B cell (primary cell): ENCODE data around the gene DNAH11. TPM values are rescaled to one million over a fixed set of nuclear protein-coding genes. Genes with fewer than 3 reads are reported as not detected.

Experiments used
- ATAC-seq: fragments of 200-7000 bp; cut with Tn5 transposase; one replicate; pipeline ENCODE4 v1.10.0; 2021; ENCODE audit warnings: low read depth, mild to moderate bottlenecking, moderate number of reproducible peaks, moderate library complexity
- CTCF ChIA-PET: fragments of 350-600 bp; sonication (Branson Sonifier 250); formaldehyde crosslinking; loops from one replicate; lab custom pipeline; 2021; ENCODE audit warnings: antibody characterized with exemption, inconsistent platforms; lab: Charles Lee
- POLR2A ChIA-PET: fragments of 350-600 bp; sonication (Branson Sonifier 250); formaldehyde crosslinking; loops from one replicate; lab custom pipeline; 2021; ENCODE audit warnings: antibody characterized with exemption; lab: Charles Lee
- DNase-seq: peaks from one replicate; pipeline ENCODE4 v3.0.0; 2013
- H2AFZ ChIP-seq: 2 replicates; pipeline ENCODE4 v1.6.1; 2012; ENCODE audit warnings: mild to moderate bottlenecking, low read depth, low read length; ENCODE audit not compliant: insufficient read depth, poor library complexity, severe bottlenecking
- H3K27ac ChIP-seq, 2 donors: 1 replicate in 1 of 2; 2 replicates in 1 of 2; pipeline ENCODE4 v1.5.1; 2012 to 2013; ENCODE audit warnings: low read length in 2 of 2, mild to moderate bottlenecking in 2 of 2, moderate library complexity in 1 of 2
- H3K27me3 ChIP-seq, 4 experiments: fragments of 200-600 bp in 1 of 4; sonication (generic) in 1 of 4; replicated peaks in 1 of 4; 1 replicate in 2 of 4; 2 replicates in 2 of 4; pipeline versions ENCODE4 v1.6.1 to v1.7.0; 2013 to 2016; ENCODE audit warnings: low read length in 3 of 4, mild to moderate bottlenecking in 2 of 4, mixed read lengths in 1 of 4, moderate library complexity in 1 of 4; ENCODE audit not compliant: insufficient read depth in 4 of 4, control insufficient read depth in 3 of 4; ENCODE audit errors: control extremely low read depth in 1 of 4
- H3K36me3 ChIP-seq, 2 experiments: replicated peaks in 1 of 2; 1 replicate in 1 of 2; 2 replicates in 1 of 2; pipeline versions ENCODE4 v1.6.1 to v1.7.1; 2013; ENCODE audit warnings: low read length in 1 of 2; ENCODE audit not compliant: insufficient read depth in 2 of 2, control insufficient read depth in 1 of 2; ENCODE audit errors: control extremely low read depth in 1 of 2, extremely low read depth in 1 of 2
- H3K4me1 ChIP-seq, 2 donors: fragments of 200-600 bp in 1 of 2; sonication (generic) in 1 of 2; 1 replicate in 1 of 2; 2 replicates in 1 of 2; pipeline versions ENCODE4 v1.5.1 to v1.6.1; 2013 to 2017; ENCODE audit warnings: low read length in 2 of 2; ENCODE audit not compliant: control insufficient read depth in 2 of 2, insufficient read depth in 2 of 2
- H3K4me2 ChIP-seq: replicated peaks from 2 replicates; pipeline ENCODE3; 2012; ENCODE audit warnings: mild to moderate bottlenecking, low read depth, low read length; ENCODE audit not compliant: poor library complexity, severe bottlenecking
- H3K4me3 ChIP-seq, 5 experiments: fragments of 200-600 bp in 1 of 5; sonication (generic) in 1 of 5; 1 replicate in 3 of 5; 2 replicates in 2 of 5; pipeline versions ENCODE4 v1.5.1 to v1.7.0; 2011 to 2016; ENCODE audit warnings: low read length in 4 of 5, mild to moderate bottlenecking in 4 of 5, low read depth in 2 of 5, control low read depth in 1 of 5, moderate library complexity in 1 of 5; ENCODE audit not compliant: insufficient read depth in 1 of 5; ENCODE audit errors: control extremely low read depth in 1 of 5, extremely low read depth in 1 of 5
- H3K79me2 ChIP-seq: fragments of 200-600 bp; sonication (generic); one replicate; pipeline ENCODE4 v1.6.0; 2016; ENCODE audit warnings: low read length; ENCODE audit not compliant: control insufficient read depth, insufficient read depth
- H3K9ac ChIP-seq: fragments of 200-600 bp; sonication (generic); 2 replicates; pipeline ENCODE4 v1.6.1; 2017; ENCODE audit warnings: mild to moderate bottlenecking, low read length, moderate library complexity
- H3K9me3 ChIP-seq, 3 donors: one replicate each; pipeline versions ENCODE4 v1.6.1 to v1.7.1; 2013; ENCODE audit warnings: low read length in 2 of 3; ENCODE audit not compliant: control insufficient read depth in 2 of 3, insufficient read depth in 1 of 3; ENCODE audit errors: control extremely low read depth in 1 of 3
- H4K20me1 ChIP-seq: 2 replicates; pipeline ENCODE4 v1.6.0; 2012; ENCODE audit warnings: mild to moderate bottlenecking, low read length; ENCODE audit not compliant: insufficient read depth, control insufficient read depth, poor library complexity, severe bottlenecking
- H3K27ac Mint-ChIP-seq: one replicate; pipeline ENCODE4 v1.8.0; 2021; ENCODE audit warnings: mixed read lengths
- H3K27me3 Mint-ChIP-seq: one replicate; pipeline ENCODE4 v1.8.0; 2021; ENCODE audit warnings: mixed read lengths
- H3K4me1 Mint-ChIP-seq: one replicate; pipeline ENCODE4 v1.8.0; 2021; ENCODE audit warnings: mixed read lengths
- H3K4me3 Mint-ChIP-seq: one replicate; pipeline ENCODE4 v1.8.0; 2021; ENCODE audit warnings: mixed read lengths
- H3K9me3 Mint-ChIP-seq: one replicate; pipeline ENCODE4 v1.8.0; 2022; ENCODE audit warnings: mixed read lengths; ENCODE audit not compliant: insufficient read depth
- EZH2 ChIP-seq: IDR thresholded peaks from 2 replicates; pipeline ENCODE4 v1.6.1; 2012; ENCODE audit warnings: borderline replicate concordance, low read depth, mild to moderate bottlenecking, moderate library complexity, low read length; ENCODE audit not compliant: insufficient read depth, poor library complexity, severe bottlenecking
- WGBS: methylation state at CpG from one replicate; pipeline ENCODE4 v1.1.5; 2013; ENCODE audit warnings: missing lambda C conversion rate; ENCODE audit not compliant: insufficient coverage; 5-methylcytosine and 5-hydroxymethylcytosine counted together
- intact Hi-C: fragments of 100-400 bp; cut with micrococcal nuclease; formaldehyde crosslinking; loops from one replicate; pipeline ENCODE4 v1.10.0; 2022
- polyA plus RNA-seq: library from polyadenylated mRNA; depleted of rRNA; stranded (reverse); fragments of >200 nt; gene quantifications from 2 replicates; pipeline ENCODE4 v1.2.3, GENCODE V29; 2012
- total RNA-seq, 2 donors: library from RNA; stranded (reverse); fragments of 120-200 nt in 1 of 2; gene quantifications; 1 replicate in 1 of 2; 2 replicates in 1 of 2; pipeline versions ENCODE4 v1.2.3 to v1.2.4, GENCODE V29; 2013 to 2022
- TF ChIP-seq, protein P1 (sequence below): fragments of 200-600 bp; IDR thresholded peaks from one replicate; pipeline ENCODE4 v1.8.0; 2022; ENCODE audit warnings: antibody characterized with exemption, mild to moderate bottlenecking

The DNAH11 gene
- total and polyA plus RNA-seq, 2 donors (not counting 1 experiment from before 2014, with no cell fraction given): not detected

DNA sequence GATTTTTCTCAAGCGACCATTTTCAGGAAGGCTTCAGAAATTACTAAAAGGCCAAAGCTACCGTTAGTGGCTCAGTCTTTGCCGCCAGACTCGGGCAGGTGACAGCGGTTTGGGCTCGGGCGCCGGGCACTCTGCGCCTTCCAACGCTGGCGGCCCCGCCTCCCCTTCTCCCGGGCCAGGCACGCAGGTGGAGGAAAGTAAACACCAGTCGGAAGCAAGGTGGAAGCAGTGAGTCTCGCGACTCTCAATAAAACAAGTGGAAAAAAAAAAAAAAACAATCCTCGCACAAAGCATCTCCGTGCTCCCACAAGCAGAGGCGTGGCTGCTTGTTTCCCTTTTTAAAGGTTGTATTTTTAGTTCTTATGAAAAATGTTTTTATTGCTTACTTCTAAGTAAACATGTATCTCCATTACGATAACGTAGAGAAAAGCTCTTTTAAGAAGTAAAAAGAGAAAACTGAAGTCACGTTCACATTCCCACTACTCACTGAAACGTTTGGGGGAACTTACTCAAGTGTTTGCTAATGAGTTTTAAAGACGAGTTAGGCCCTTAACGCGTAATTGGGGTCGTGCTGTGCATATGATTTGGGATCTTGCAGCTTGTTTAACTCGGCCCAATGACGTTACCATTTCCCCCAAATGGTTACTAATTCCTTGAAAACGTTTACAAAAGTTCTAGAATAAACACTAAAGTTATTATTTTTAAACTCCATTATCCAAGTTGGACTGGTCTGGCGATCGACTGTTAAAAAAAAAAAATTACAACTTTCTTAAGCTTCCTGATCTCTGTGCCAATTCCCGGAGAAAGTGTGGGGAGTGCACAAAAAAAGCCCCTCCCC is 402.0 kb downstream of the DNAH11 start:
- H2AFZ ChIP-seq: peak overlapping the region; percentile 89
- peak overlapping the region; percentile 74 to 95 (median 81) for H3K4me3 ChIP-seq
- peaks cover 48% of the 10 kb centered on the region for H3K79me2 ChIP-seq
- no peaks in the 10 kb centered on the region for H4K20me1 ChIP-seq
- H3K36me3 ChIP-seq: peaks cover 0 to 10% of the 10 kb centered on the region in 2 experiments
- no peaks in the 10 kb centered on the region for H3K27me3 Mint-ChIP-seq
- POLR2A ChIA-PET: interaction anchor here (0.6 to 2.7 kb wide), 14 partner anchors 8 to 517 kb away, joined by 3 to 19 read pairs (median 4); partner anchors contain the start of gene SP4
- peaks cover 64 to 71% of the 10 kb centered on the region in 2 donors for H3K4me1 ChIP-seq
- DNase-seq: no peak
- peak overlapping the region; percentile 99 for H3K27ac Mint-ChIP-seq
- no peaks in the 10 kb centered on the region for H3K9me3 ChIP-seq
- TF ChIP-seq, protein P1, sequence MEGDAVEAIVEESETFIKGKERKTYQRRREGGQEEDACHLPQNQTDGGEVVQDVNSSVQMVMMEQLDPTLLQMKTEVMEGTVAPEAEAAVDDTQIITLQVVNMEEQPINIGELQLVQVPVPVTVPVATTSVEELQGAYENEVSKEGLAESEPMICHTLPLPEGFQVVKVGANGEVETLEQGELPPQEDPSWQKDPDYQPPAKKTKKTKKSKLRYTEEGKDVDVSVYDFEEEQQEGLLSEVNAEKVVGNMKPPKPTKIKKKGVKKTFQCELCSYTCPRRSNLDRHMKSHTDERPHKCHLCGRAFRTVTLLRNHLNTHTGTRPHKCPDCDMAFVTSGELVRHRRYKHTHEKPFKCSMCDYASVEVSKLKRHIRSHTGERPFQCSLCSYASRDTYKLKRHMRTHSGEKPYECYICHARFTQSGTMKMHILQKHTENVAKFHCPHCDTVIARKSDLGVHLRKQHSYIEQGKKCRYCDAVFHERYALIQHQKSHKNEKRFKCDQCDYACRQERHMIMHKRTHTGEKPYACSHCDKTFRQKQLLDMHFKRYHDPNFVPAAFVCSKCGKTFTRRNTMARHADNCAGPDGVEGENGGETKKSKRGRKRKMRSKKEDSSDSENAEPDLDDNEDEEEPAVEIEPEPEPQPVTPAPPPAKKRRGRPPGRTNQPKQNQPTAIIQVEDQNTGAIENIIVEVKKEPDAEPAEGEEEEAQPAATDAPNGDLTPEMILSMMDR: no peak
- no peak for TF ChIP-seq EZH2
- peak overlapping the region; percentile 97 for H3K4me3 Mint-ChIP-seq
- intact Hi-C loops: loop anchor here (1.0 to 10.0 kb wide), 8 partner anchors 21 to 1652 kb away; partner anchors contain the start of genes CCDC126 and HYCC1
- no peaks in the 10 kb centered on the region for H3K9me3 Mint-ChIP-seq
- H3K27ac ChIP-seq: peak overlapping the region; percentile 97 to 98
- no peaks in the 10 kb centered on the region for H3K27me3 ChIP-seq
- ATAC-seq: peak; percentile 3
- peak overlapping the region; percentile 90 for H3K9ac ChIP-seq
- peak overlapping the region; percentile 95 for H3K4me2 ChIP-seq
- CTCF ChIA-PET: interaction anchor here (0.6 to 2.4 kb wide), 15 partner anchors 8 to 1727 kb away, joined by 3 to 9 read pairs (median 4); no protein-coding TSS in a partner anchor
- WGBS: under 1% methylated on average over 15 of the region's 34 CpGs
- peaks cover 73% of the 10 kb centered on the region for H3K4me1 Mint-ChIP-seq
